NK-92 treated with Interleukin-12 subunit alpha and Interleukin-12 subunit beta, amount 100 ng/mL, for 24 hours (cell line): ENCODE data around the gene SLC35C1.

Experiments
- DNase-seq: peaks from one replicate; lab custom pipeline; 2025; lab: John Stamatoyannopoulos, UW

SLC35C1 gene

DNA sequence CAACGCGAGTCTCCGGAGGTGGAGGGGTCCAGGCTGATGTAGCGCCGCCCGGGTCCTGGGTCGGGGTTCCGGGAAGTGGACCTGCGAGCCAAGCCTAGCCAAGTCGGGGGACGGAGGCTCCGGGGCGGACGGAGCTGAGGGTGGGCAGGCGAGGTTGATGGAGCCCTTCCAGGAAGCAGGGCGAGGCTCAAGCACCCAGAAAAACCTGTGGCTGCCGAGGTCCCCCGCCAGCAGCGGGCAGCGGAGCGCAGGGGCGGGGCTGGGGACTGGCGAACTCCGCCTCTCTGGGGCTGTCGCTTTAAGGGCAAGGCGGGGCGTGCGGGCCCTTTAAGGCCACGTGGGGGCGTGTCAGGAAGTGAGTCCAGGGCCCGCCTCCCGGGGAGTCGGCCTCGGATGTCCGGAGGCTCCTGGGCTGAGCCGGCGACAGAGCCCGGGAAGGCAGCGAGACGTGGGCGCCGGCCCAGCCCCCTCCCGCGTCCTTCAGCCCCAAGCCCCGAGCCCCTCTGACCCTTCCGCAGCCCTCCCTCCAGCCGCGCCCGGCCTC lies at the start of gene SLC35C1:
SLC35C1 (plus strand) TSS at position 389 of the 544 bp plus-strand sequence. CDS start 653 bp downstream, outside the sequence.
- peak; percentile 90 for DNase-seq

DNA sequence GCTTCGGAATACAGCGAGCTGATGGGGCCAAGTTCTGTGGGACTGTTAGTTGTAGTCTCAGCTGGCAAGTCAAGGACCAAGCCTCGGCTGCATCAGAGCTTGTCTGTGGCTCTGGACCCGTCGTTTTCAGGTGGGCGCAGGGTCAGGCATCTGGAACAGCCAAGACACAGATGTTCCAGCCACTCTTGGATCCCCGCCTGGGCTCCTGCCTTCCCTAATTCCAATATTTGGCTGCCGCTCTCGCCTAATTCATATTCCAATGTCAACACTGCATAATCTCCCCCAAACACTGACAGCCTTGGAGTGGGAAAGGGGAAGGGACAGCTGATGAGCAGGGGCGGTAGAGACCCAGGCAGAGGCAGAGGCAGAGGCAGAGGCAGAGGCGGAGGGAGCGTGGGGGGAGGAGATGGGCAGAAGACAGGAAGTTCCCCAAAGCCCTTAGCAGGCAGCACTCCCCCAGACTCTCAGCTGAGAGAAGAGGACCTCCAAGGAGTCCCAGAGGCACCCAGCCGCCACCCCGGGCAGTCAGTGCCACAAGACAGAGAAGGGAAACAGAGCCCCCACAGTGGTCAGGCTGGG lies 49.6 kb upstream of the SLC35C1 start:
- DNase-seq, result no peak

DNA sequence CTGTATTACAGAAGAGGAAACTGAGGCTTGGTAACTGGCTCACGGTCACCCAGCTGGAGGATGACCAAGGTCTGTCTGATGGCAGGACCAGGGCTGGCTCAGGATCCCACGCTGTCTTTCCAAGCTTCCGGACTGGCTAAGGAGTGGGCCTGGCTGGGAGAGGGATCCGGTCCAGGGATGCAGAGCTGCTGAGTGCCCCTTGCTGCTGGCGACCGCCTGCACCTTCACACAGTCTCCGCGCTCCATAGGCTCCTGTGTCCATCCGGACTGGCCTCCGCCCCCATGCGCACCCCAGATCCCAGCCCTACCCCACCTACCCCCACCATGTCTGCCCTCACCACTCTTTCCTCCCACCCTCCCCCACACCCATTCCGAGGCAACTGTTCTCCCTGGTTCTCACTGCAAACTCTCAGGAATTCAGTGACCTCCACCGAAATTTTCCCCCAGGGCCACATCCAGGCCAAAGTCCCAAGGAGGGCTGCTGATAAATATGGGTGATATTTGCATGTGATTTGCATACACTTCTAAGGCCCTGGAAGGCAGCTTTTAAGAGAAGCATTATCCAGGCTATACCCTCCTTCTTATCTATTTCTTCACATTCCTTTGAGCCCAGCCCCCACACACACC lies 48.5 kb upstream of the SLC35C1 start:
- DNase-seq, result no peak

DNA sequence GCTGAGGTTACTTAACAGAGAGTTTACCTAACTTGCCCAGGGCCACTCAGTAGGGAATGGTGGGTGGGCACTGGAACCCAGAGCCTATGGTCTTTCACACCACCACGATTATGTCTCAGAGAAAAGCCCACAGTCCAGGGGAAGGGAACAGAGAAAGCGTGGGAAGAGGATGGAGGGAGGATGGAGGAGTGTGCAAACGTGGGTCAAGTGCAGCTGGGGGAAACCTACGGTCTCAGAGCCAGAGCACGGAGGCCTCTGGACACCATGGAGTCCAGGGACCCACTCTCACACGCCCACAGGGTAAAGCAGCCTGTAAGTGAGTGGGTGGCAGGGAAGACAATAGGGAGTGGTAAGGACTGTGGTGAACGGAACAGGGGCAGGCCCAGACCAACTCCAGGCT lies 47.3 kb upstream of the SLC35C1 start:
- DNase-seq, result no peak

DNA sequence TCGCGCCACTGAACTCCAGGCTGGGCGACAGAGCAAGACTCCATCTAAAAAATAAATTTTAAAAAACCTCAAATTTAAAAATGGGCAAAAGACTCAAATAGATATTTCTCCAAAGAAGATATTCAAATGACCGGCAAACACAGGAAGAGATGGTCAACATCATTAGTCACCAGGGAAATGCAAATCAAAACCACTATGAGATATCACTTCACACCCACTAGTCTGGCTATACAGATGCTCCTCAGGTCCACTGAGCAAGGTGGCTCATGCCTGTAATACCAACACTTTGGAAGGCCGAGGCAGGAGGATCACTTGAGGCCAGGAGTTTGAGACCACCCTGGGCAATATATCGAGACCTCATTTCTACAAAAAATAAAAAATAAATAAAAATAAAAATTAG lies 43.3 kb upstream of the SLC35C1 start:
- no peak for DNase-seq

DNA sequence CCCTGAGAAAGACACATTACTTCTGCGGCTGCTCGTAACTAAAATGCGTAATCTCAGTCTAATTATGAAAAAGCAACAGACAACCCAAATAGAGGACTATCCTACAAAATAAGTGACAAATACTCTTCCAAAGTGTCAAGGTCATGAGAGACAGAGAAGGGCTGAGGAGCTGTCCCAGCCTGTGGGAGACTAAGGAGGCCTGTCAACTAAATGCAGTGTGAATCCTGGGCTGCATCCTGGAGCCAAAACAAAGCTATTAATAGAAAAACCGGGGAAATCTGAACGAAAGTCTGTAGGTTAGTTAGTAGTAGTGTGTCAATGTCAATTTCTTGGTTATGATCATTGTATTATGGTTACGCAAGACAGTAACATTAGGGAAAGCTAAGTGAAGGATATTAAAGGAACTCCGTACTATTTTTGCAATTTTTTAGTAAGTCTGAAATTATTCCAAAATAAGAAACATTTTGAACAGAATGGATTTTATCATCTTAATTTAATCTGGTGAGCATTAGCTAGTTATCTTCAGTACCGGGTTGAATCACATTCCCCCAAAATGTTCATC lies 39.8 kb upstream of the SLC35C1 start:
- no peak for DNase-seq

DNA sequence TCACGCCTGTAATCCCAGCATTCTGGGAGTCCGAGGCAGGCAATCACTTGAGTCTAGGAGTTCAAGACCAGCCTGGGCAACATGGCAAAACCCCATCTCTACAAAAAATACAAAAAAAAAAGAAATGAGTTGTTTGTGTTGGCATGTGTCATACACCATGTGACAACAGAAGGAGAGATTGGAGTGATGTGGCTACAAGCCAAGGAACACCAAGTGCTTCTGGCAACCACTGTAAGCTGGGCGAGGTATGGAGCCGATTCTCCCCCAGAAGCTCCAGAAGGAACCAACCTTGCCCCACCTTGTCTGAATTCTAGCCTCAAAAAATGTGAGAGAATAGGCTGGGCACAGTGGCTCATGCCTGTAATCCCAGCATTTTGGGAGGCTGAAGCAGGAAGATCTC lies 39.1 kb upstream of the SLC35C1 start:
- DNase-seq, result no peak

DNA sequence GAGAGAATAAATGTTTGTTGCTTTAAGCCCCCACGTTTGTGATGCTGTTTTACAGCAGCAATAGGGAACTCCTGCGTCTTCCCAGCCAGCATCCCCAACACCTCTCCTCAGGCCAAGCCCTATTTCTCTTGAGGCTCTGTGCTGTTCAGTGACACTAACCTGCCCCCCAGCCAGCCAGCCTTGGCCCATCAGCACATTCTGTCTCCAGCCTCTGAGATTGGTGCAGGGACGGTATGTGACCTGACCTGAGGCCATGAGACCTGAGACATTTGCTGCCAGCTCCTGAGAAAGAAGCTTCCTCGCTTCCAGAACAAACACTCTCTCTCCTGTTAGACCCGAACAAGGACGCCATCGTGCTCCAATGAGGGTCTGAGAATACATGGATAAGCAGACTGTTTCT lies 38.5 kb upstream of the SLC35C1 start:
- no peak for DNase-seq

DNA sequence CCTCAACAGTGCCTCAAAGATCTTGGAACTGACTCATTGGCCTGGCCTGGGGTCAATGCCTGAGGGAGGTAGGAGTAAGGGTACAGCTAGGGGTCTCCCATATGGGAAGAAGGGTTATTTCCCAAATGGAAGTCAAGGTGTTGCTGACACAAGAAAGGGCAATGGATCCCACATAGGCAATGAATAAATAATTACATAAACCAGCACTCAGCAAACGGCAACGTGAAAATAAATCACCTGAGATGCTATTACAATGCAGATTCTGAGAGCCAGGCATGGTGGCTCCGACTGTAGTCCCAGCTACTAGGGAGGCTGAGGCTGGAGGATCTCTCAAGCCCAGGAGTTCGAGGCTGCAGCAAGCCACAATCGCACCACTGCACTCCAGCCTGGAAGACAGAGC lies 36.5 kb upstream of the SLC35C1 start:
- no peak for DNase-seq

DNA sequence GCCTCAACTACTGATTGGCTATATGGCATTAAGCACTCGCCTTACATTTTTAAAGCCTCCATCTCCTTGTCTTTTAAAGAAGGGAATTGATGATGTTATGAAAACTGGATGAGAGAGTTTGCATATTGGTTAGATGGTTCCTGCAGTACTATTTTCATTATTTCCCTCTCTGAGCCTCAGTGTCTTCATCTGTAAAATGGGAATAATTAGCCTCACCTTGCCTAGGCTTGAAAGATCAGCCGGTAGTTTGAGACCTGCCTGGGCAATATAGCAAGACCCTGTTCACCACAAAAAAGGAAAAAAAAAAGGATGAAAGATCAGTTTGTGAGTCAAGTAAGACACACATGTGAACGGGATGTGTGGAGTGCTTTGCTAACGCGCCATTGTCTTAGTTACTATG lies 35.0 kb upstream of the SLC35C1 start:
- no peak for DNase-seq

DNA sequence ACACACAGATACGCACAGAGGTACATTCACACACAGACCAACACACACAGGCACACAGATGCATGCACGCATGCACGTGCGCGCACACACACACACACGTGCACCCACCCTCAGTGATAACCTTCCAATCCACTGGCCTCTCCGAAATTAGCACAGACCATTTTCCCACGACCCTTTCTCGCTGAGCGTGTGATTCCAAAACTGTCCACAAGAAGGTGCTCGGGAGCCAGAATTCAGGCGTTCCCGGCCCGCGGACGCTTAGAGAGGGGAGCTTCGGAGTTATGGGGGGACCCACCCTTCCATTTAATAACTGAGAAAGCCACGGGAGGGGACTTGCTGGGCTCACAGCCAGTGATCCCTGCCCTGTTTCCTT lies 33.8 kb upstream of the SLC35C1 start:
- peak; percentile 16 for DNase-seq

DNA sequence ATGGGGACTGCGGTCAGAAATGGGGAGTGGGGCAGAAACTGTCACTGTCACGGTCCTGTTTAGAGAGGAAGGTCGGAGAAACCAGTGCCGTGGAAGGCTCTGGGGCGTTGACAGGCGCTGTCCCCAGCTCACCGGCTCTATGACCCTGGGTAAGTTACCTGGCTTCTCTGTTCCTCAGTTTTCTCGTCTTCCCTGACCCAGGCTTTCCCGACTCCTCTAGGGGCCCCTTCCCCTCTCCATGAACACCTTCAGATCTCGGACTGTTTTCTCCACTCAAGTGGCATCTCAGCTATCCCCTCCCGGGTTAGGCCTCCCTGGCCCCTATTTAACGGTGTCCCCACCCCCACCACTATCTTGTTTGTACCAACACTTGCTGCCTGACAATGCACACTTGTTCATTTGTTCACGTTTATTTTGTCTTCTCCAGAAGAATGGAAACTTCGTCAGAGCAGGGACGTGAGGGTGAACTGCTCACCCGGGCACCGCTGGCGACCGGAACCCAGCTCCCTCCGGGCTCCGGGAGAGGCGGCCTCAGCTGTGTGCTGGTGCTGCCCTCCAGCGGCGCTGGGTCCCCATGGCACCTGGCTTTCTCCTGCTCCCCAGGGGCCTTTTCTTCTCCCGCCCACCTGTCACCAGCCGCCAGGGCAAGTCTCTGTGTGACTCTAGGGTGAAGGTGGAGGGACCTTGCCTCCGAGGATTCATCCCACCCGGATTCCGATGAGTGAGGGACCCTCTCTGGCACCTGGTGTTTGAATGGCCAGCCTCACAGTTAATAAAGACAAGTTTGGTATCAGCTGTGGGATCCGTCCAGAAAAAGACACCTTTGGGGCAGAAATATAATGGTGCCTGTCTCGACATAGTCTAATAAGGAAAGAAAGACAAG lies 33.1 kb upstream of the SLC35C1 start:
- peak; percentile 64 for DNase-seq

DNA sequence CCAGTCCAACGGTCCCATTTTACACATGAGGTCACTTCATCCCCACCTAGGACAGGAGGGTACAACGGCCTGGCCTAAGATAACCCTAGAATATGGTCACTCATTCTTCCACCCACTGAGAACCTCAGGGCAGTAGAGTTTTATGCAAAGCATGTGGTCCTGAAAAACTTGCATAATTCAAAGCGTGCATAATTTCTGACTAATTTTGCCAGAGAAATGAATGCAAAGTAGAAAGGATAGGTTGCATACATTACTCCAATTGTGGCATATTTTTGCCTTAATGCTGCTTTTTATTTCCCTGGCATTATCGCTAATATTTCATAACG lies 32.5 kb upstream of the SLC35C1 start:
- no peak for DNase-seq

DNA sequence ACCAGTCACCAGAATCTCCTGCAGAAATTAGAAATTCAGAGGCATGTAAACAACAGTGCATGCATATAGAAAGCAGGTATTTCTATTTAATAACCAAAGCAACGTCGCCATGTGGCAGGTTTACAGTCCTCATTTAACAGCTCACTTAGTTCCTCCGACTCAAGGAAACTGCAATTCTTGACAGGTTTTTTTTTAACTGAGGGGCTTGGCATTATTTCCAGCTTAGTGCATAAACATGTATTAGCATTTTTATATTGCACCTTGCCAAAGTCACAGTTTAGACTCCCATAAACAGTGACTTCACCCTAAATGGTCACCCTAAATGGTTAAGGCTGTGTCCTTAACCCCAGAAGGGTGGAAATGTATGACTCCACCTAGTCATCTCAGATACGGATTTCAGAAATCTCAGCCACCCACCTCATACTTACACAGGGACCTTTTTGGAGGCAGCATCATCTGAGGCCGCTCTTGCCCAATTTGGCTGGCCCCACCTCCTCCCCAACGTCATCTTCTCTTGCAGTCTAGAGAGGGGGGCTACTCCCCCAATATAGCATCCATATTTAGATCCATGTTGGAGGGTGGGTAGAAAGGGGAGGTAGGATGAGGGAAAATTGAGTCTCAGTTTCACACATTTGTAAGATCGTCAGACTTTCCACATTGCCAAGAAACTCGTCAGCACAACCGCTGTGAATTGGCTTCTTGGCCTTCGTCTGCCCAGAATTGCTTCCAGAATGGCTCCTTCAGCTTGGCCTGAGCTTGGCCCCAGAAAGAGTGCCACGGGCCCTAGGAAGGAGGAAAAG lies 31.8 kb upstream of the SLC35C1 start:
- no peak for DNase-seq

DNA sequence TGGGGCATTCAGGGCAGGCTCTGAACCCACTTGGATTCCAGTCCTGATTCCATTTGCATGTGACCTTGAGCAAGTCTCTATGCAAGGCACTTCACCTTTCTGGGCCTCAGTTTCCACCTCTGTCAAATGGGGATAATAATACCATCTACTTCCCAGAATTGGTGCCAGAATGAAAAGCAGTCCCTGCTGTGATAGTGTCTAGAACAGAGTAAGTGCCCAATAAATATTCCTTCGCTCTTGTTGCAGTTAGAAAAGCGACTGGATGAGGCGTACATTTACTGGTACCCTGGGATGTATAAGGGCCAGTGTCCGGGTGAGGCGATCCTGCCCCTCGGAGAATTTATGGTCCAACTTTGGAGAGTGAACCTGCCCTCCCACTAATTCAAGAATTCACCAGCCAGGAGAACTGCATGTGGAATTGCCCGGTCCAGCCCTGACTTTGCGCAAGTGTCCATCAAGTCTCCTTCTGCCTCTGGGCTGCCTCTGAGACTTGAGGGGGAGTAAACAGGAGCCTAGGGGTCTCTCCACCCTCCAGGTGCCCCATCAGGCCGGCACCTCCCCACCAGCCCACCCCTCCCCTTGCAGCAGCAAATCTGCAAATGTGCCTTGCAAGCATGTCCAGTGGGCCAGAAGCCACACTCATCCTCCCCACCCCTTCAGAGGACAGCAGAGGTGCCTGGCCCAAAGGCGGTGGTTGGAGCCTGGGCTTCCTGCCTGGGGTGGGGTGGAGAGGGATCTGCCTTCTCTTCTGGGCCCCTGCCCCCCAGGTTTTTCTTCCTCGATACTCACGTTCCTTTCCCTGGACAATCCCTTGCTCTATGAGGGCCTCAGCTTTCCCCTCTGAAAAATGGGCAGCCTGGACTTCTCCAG lies 30.9 kb upstream of the SLC35C1 start:
- DNase-seq, result no peak

DNA sequence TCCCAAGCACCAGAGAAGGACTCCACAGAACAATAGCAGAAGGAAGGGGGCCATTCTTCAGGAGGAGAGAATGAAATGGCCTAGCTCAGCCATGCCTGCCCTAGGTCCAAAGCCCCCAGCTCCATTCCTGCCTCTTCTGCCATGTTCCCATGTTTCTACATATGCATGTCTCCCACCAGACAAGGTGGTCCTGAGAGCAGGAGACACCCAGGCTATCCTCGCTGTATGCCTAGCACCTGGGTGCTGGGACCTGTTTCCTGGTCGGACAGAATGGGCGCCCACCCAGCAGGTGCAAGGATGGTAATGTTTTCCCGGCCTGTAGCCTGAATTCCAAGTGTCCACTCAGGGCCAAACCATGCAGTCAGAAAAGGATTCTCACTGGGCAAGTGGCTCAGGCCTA lies 30.2 kb upstream of the SLC35C1 start:
- no peak for DNase-seq

DNA sequence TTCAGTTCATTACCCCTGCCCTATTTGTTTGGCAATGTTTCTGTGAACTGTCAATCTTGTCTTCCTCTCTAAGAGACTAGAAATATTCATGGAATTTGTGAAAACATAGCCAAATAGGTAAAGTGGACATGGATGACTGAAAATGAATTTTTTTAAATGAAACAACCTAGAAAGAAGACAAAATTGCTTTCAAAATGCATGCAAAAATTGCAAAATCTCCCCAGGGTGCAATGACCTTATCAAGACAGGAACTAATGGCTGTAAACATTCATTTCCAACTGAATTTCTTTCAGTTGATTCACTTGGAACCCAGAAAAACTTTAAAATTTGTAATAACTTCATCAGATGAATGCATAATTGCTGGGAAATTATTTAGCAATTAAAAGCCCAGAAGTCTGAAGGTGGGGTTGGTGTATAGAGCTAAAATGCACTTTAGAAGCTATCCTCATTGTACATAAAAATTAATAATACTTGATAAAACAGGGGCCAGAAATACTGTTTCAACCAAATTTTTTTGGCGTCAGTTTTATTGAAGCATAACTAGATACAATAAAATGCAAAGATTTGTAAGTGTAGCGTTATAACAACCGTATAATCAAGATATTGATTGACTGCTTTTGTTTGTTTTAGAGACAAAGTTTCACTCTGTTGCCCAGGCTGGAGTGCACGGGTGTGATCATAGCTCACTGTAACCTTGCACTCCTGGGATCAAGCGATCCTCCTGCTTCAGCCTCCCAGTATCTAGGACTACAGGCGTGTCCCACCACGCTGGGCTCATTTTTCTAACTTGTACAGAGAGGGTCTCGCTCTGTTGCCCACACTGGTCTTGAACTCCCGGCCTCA lies 27.6 kb upstream of the SLC35C1 start:
- DNase-seq, result no peak

DNA sequence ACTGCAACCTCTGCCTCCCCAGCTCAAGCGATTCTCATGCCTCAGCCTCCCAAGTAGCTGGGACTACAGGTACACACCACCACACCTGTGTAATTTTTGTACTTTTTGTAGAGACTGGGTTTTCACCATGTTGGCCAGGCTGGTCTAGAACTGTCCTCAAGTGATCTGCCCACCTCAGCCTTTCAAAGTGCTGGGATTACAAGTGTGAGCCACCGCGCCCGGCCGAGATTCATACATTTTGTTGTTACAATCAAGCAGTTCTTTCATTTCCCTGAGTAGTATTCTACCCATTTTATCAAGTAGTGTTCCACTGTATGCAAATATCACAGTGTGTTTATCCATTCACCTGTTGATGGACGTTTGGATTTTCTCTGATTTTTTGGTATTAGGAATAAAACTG lies 26.6 kb upstream of the SLC35C1 start:
- DNase-seq, result no peak

DNA sequence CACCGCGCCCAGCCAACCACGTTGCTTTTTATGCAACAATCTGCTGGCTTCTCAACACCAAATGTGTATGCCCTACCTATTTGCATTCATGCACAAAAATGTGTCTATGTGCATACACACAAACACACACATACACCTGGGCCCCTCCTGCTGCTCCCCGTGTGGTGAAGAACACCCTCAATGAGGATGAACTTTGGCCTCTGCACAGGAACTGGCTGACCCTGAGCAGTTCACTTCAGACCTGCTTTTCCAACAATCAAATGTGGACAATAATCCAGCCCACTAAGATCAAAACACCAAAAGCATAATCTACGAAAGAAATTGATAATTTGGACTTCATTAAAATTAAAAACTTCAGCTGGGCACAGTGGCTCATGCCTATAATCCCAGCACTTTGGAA lies 25.3 kb upstream of the SLC35C1 start:
- DNase-seq, result no peak

DNA sequence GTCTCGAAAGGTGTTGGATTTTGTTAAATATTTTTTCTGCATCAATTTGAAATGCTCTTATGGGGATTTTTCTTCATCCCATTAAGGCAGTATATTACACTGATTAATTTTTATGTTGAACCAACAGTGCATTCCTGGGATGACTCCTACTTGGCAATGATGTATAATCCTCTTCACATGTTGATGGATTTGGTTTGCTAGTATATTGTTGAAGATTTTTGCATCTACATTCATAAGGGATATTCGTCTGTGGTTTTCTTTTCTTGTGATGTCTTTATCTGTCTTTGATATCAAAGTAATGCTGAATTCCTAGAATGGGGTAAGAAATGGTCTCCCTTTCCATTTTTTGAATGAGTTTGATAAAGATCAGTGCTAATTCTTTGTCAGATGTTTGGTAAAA lies 18.7 kb upstream of the SLC35C1 start:
- DNase-seq, result no peak
